H9 (cell line): ENCODE measurements around the gene DNAJB6. TPM values are rescaled to one million over a fixed set of nuclear protein-coding genes. Genes with fewer than 3 reads are reported as not detected.

Experiments
- DNase-seq: peaks from one replicate; pipeline ENCODE4 v3.0.0-alpha.2; 2017
- H2AFZ ChIP-seq: one replicate; pipeline ENCODE4 v1.6.1; 2013; ENCODE audit warnings: mild to moderate bottlenecking, low read length, control low read depth, moderate library complexity
- H2AK5ac ChIP-seq: 2 replicates; pipeline ENCODE4 v1.6.1; 2013; ENCODE audit warnings: low read length, control low read depth, mixed read lengths; ENCODE audit not compliant: insufficient read length
- H2BK120ac ChIP-seq: one replicate; pipeline ENCODE4 v1.6.1; 2013; ENCODE audit warnings: low read depth, mild to moderate bottlenecking, low read length, control low read depth, inconsistent platforms; ENCODE audit not compliant: poor library complexity, severe bottlenecking
- H2BK12ac ChIP-seq: 2 replicates; pipeline ENCODE4 v1.6.1; 2013; ENCODE audit warnings: low read length, control low read depth, mixed read lengths, low read depth; ENCODE audit not compliant: insufficient read length
- H2BK15ac ChIP-seq: 2 replicates; pipeline ENCODE4 v1.6.1; 2013; ENCODE audit warnings: low read depth, low read length, control low read depth
- H2BK20ac ChIP-seq: one replicate; pipeline ENCODE4 v1.6.1; 2013; ENCODE audit warnings: low read depth, mild to moderate bottlenecking, low read length, control low read depth, inconsistent platforms; ENCODE audit not compliant: poor library complexity, severe bottlenecking
- H2BK5ac ChIP-seq: 2 replicates; pipeline ENCODE4 v1.6.1; 2013; ENCODE audit warnings: low read length, control low read depth, mixed read lengths; ENCODE audit not compliant: insufficient read length
- H3K14ac ChIP-seq: 2 replicates; pipeline ENCODE4 v1.6.1; 2013; ENCODE audit warnings: low read length, control low read depth; ENCODE audit not compliant: insufficient read depth
- H3K18ac ChIP-seq: 2 replicates; pipeline ENCODE4 v1.6.1; 2013; ENCODE audit warnings: low read depth, mild to moderate bottlenecking, mixed read lengths, low read length, control low read depth; ENCODE audit not compliant: insufficient read length
- H3K23ac ChIP-seq: 2 replicates; pipeline ENCODE4 v1.6.1; 2013; ENCODE audit warnings: low read length, control low read depth, mixed read lengths, low read depth; ENCODE audit not compliant: insufficient read length
- H3K23me2 ChIP-seq: 2 replicates; pipeline ENCODE4 v1.6.1; 2013; ENCODE audit warnings: low read depth, mild to moderate bottlenecking, mixed read lengths, low read length, control low read depth; ENCODE audit not compliant: insufficient read length, poor library complexity, severe bottlenecking
- H3K27ac ChIP-seq: 2 replicates; pipeline ENCODE4 v1.5.1; 2013; ENCODE audit warnings: low read length, control low read depth, mixed read lengths, low read depth; ENCODE audit not compliant: insufficient read length
- H3K27me3 ChIP-seq: 2 replicates; pipeline ENCODE4 v1.6.1; 2013; ENCODE audit warnings: low read length, control low read depth, inconsistent platforms; ENCODE audit not compliant: insufficient read depth
- H3K4ac ChIP-seq: 2 replicates; pipeline ENCODE4 v1.6.1; 2013; ENCODE audit warnings: low read depth, mild to moderate bottlenecking, control low read depth, inconsistent platforms, low read length, moderate library complexity
- H3K4me1 ChIP-seq: 2 replicates; pipeline ENCODE4 v1.6.1; 2013; ENCODE audit warnings: low read length, control low read depth, inconsistent platforms; ENCODE audit not compliant: insufficient read depth
- H3K4me2 ChIP-seq: 2 replicates; pipeline ENCODE4 v1.6.1; 2013; ENCODE audit warnings: low read length, control low read depth, mixed read lengths; ENCODE audit not compliant: insufficient read length, insufficient read depth
- H3K56ac ChIP-seq: 2 replicates; pipeline ENCODE4 v1.6.1; 2013; ENCODE audit warnings: low read depth, mild to moderate bottlenecking, mixed read lengths, low read length, control low read depth; ENCODE audit not compliant: insufficient read length
- H3K79me1 ChIP-seq: 2 replicates; pipeline ENCODE4 v1.6.1; 2013; ENCODE audit warnings: low read depth, mild to moderate bottlenecking, moderate library complexity, low read length, control low read depth, inconsistent platforms; ENCODE audit not compliant: insufficient read depth, poor library complexity, severe bottlenecking
- H3K79me2 ChIP-seq: 2 replicates; pipeline ENCODE4 v1.6.1; 2013; ENCODE audit warnings: low read length, control low read depth, inconsistent platforms; ENCODE audit not compliant: insufficient read depth
- H3K9ac ChIP-seq: 2 replicates; pipeline ENCODE4 v1.6.1; 2013; ENCODE audit warnings: low read length, control low read depth, mixed read lengths; ENCODE audit not compliant: insufficient read length; ENCODE audit errors: extremely low read depth
- H3K9me3 ChIP-seq: one replicate; pipeline ENCODE4 v1.6.1; 2013; ENCODE audit warnings: low read depth, low read length, inconsistent platforms; ENCODE audit not compliant: control insufficient read depth
- H3T11ph ChIP-seq: one replicate; pipeline ENCODE4 v1.6.1; 2013; ENCODE audit warnings: mild to moderate bottlenecking, low read length, control low read depth, inconsistent platforms
- H4K20me1 ChIP-seq: one replicate; pipeline ENCODE4 v1.6.1; 2013; ENCODE audit not compliant: control insufficient read depth, insufficient read length, insufficient read depth
- H4K5ac ChIP-seq: 2 replicates; pipeline ENCODE4 v1.6.1; 2013; ENCODE audit warnings: low read depth, mild to moderate bottlenecking, mixed read lengths, low read length, control low read depth; ENCODE audit not compliant: insufficient read length
- H4K8ac ChIP-seq: replicated peaks from 2 replicates; pipeline ENCODE4 v1.6.1; 2013; ENCODE audit warnings: low read length, control low read depth, mixed read lengths, low read depth; ENCODE audit not compliant: insufficient read length
- H4K91ac ChIP-seq: 2 replicates; pipeline ENCODE4 v1.6.1; 2013; ENCODE audit warnings: low read depth, mild to moderate bottlenecking, moderate library complexity, mixed read lengths, low read length, control low read depth; ENCODE audit not compliant: insufficient read length
- H3K27ac Mint-ChIP-seq, 3 experiments: 2 replicates in 2 of 3; 3 replicates in 1 of 3; pipeline ENCODE4 v1.8.0; 2020 to 2021; ENCODE audit warnings: mixed read lengths in 3 of 3, mild to moderate bottlenecking in 1 of 3, moderate library complexity in 1 of 3
- H3K27me3 Mint-ChIP-seq: 2 replicates; pipeline ENCODE4 v1.8.0; 2021; ENCODE audit warnings: low read depth, mild to moderate bottlenecking, moderate library complexity, mixed read lengths
- H3K36me3 Mint-ChIP-seq, 3 experiments: 2 replicates in 2 of 3; 3 replicates in 1 of 3; pipeline ENCODE4 v1.8.0; 2020 to 2021; ENCODE audit warnings: low read depth in 3 of 3, mixed read lengths in 3 of 3; ENCODE audit not compliant: insufficient read depth in 1 of 3
- H3K4me1 Mint-ChIP-seq, 2 experiments: 2 replicates each; pipeline ENCODE4 v1.8.0; 2020; ENCODE audit warnings: mixed read lengths in 2 of 2
- H3K4me3 Mint-ChIP-seq, 2 experiments: 2 replicates in 1 of 2; 3 replicates in 1 of 2; pipeline ENCODE4 v1.8.0; 2020 to 2021; ENCODE audit warnings: mild to moderate bottlenecking in 2 of 2, mixed read lengths in 2 of 2, moderate library complexity in 1 of 2
- H3K9me3 Mint-ChIP-seq, 2 experiments: 2 replicates in 1 of 2; 3 replicates in 1 of 2; pipeline ENCODE4 v1.8.0; 2020; ENCODE audit warnings: mild to moderate bottlenecking in 2 of 2, mixed read lengths in 2 of 2, moderate library complexity in 1 of 2
- CTCF ChIP-seq: fragments of 200-600 bp; sonication (generic); conservative IDR thresholded peaks from 3 replicates; pipeline ENCODE4 v1.8.0; 2021; ENCODE audit warnings: antibody characterized with exemption, mild to moderate bottlenecking
- WGBS: extraction: QIAGEN DNeasy Blood & Tissue Kit; methylation state at CpG from one replicate; pipeline ENCODE4 v1.1.7; 2013; ENCODE audit warnings: missing lambda C conversion rate, low lambda C conversion rate, mixed read lengths; ENCODE audit not compliant: insufficient read length; ENCODE audit errors: extremely low coverage; 5-methylcytosine and 5-hydroxymethylcytosine counted together
- total RNA-seq: library from RNA; stranded (reverse); gene quantifications from 2 replicates; pipeline ENCODE4 v1.2.1, GENCODE V29; 2021

DNAJB6 gene
- total RNA-seq, 1 experiment from 2014 or later, result 215 TPM

GRCh38 chr7:157444843-157445135, 108.0 kb downstream of the DNAJB6 start:
- no peak overlapping the region for H2BK12ac ChIP-seq
- H3K27me3 ChIP-seq, result no peaks in the 10 kb centered on the region
- Mint-ChIP-seq H3K27me3 (peaks cover 35% of the 10 kb centered on the region), H3K36me3 (peaks cover 0 to 4% (median 3%) of the 10 kb centered on the region in 3 experiments; a peak in 4 of 7 replicates), H3K27ac (no peak overlapping the region), H3K9me3 (peaks cover 12 to 31% of the 10 kb centered on the region in 2 experiments), H3K4me3 (no peak overlapping the region), H3K4me1 (no peaks in the 10 kb centered on the region)
- H3K14ac ChIP-seq, result no peak overlapping the region
- no peak for DNase-seq
- no peak overlapping the region for H2BK5ac ChIP-seq
- H3K79me2 ChIP-seq, result no peaks in the 10 kb centered on the region
- H2AK5ac ChIP-seq, result no peak overlapping the region
- H4K91ac ChIP-seq, result no peak overlapping the region
- no peak overlapping the region for H3T11ph ChIP-seq
- H3K23ac ChIP-seq, result no peak overlapping the region
- no peak overlapping the region for H2AFZ ChIP-seq
- no peaks in the 10 kb centered on the region for H3K79me1 ChIP-seq
- no peak overlapping the region for H3K9ac ChIP-seq
- no peak overlapping the region for H4K5ac ChIP-seq
- H4K8ac ChIP-seq, result no peak overlapping the region
- no peaks in the 10 kb centered on the region for H3K9me3 ChIP-seq
- H3K27ac ChIP-seq, result no peak overlapping the region
- no peak overlapping the region for H3K4me2 ChIP-seq
- no peak overlapping the region for H3K4ac ChIP-seq
- no peak overlapping the region for H2BK15ac ChIP-seq
- no peak overlapping the region for H3K56ac ChIP-seq
- H2BK120ac ChIP-seq, result no peak overlapping the region
- no peaks in the 10 kb centered on the region for H3K4me1 ChIP-seq
- no peak overlapping the region for H3K18ac ChIP-seq
- no peaks in the 10 kb centered on the region for H3K23me2 ChIP-seq
- no peak overlapping the region for H2BK20ac ChIP-seq
- no peak for TF ChIP-seq CTCF
- WGBS, result no CpG with 5 or more reads among the region's 9 CpGs
- H4K20me1 ChIP-seq, result no peaks in the 10 kb centered on the region
